ENCODE measurements around the gene SIRPB1.
"Not testable (repeated sequence)": the region's sequence is repeated elsewhere in the genome, so short reads cannot be mapped to it uniquely, and the experiment has no call there.

SIRPB1 gene

DNA sequence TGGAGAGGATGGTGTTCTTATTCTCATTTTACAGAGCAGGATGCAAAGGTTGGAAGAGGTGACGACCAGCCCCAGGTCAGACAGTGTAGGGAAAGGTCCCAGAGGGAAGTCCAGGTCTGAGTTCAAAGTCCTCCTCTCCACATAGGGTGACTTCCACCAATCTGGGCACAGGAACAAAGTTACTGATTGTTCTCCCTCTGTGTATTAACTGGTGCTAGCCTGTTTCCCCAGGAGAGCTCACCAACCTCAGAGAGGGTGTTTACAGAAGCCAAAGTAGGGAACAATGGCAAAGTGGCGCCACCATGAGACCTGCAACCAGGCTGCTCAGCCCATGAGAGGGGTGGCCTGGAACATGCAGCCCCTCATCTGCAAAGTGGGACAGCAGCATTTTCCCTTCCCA, 16.8 kb upstream of the SIRPB1 start:
- DNase-seq = no peak

DNA sequence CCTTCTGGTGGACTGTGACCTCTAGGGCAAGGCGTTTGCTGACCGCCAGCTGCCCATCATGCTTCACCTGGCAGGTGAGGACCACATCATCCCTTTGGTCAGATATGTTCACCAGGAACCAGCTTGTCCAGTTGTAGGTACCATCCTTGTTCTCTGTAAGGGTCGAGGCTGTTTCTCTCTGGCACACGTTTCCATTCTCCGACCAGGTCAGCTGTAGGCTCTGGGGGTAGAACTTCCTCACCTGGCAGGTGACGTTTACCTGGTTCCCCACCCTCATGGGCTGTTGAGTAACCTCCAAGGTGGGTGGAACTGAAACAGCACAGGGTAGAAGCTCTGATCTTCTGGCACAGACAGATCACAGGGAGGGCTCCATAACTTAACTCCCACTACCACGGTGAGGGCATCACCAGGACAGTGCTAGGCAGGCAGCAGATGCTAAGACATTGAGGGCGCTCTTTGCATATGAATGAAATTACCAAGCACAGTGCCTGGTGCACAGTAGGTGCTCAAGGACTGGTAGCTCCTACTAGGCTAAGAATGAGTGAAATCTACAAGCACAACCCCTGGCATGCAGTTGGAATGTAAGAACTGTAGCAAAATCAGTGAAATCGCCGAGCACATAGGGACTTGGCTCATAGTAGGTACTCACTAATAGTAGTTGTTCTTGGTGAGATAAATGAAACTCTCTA, 15.6 kb upstream of the SIRPB1 start:
- no peak for DNase-seq

DNA sequence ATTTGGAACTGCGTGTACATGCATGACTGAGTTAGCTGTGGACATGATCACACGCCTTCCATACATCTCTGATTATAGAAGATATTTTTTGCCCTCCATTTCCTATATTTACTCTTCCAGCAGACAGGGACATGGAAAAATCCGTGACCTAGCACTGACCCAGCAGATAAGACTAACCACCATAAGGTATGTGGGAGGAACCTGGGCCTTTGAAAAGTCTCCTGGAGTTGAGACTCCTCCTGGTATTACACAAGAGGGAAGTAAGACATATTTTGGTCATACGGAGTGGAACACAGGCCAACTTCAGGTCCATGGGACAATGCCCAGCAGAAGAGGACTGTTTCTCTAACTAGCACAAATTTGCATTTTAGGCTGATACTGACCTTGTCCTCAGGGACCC, 13.7 kb upstream of the SIRPB1 start:
- no peak for DNase-seq

DNA sequence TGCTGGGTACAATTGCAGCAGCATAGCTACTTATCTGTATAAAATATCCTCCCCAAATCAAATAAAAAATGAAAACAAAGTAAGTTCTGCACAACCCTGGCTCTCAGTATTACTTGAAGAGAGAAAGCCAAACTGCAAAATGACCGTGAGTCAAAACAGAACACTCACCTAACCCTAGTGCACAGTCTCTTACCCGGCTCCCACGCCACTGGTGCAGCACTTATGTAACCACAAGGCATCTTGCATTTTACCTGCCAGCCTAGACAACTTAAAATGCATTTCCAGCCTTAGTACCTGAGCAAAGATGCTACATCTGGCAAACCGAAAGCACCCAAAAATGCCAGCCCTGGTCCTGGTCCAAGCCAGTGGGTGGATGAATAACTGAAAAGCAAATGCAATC, 12.4 kb upstream of the SIRPB1 start:
- no peak for DNase-seq

DNA sequence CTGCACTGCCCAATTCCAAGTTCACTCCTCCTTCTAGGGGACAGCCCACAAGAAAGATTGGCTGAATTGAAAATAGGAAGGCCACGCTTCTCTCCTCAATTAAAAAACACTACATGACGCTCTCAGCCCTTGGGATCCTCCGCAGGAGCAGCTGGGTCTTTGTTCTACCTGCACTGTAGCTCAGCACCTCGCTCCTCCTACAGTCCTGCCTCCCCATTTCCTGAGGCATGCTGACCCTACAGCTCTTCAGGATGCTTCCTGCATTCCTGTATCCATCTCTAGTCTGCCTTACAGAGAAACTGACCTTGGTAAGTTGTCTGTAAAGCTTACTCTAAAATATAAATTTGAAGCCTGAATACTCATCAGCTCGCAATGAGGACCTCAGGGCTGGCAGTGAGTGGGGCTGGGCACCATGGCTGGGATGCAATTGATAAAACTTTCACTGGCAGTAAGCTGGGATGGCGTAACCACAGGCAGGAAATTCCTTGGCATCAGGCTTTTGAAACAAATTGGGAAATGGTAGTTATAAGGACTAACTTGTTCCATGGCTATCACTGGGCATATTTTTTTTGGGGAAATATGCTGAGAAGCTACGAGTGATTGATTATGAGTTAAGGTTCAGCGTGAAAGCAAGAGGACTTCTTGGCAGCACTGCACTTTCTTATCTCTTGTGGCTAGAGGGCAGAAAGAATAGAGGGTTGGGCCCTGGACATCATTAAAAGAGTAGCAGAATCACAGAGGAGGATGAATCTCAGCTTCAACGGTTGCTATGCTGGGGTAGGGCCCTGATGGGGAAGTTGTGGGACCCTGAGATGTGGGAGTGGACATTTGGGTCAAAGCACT, 11.7 kb upstream of the SIRPB1 start:
- DNase-seq = no peak

DNA sequence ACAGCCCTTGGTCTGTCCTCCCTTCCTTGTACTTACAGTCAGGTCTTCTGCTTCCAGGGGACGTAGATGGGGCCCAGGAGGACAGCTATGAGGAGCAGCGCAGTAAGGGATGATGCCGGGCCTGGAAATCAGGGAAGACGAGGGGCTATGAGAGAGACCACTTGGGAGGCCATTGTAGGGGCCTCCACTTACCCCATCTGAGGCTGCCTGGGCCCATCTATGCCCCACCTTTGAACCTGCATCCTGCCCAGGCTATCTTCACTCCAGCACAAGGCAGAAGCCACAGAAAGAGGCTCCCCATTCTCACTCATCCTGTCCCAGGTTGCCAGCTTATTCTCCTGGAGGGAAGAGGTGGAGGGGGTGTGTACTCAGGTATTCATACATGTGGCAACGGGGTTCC, 10.4 kb upstream of the SIRPB1 start:
- no peak for DNase-seq

DNA sequence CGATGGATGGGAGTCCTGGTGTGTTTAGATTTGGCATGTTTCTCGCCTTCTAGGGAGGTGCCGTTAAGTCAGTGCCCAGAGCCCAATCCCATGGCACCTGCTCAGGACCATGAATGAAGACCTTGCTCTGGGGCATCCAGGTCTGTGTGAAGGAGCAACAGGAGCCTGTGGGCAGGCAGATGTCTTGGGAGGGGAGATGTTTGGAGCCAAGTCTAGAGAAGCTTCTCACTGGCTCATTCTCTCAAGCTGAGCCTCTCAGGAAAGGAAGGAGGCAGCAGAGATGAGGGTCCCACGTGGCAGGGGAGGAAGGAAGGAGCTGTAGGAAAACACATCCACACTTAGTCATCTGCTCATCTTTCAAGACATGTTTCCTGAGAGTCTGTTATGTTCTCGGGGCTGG, 9.5 kb upstream of the SIRPB1 start:
- no peak for DNase-seq

DNA sequence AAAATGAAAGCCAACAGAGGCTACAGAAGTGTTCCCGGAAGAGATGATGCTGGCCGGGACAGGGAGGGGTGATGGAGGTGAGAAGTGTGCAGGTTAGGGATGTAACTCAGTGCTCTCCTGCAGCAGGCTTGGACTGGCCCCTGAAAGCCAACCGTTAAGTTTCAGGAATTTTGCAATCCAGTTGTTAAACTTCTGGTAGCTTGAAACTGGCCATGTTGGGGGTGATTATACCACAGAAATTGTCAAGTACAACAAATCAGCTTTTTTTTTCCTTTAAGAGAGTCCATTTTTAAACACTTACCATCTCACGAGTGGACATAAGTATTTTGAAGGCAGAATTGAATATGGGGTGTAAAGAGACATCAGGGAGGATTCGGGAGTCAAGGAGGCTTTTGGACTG, 8.8 kb upstream of the SIRPB1 start:
- DNase-seq = no peak

DNA sequence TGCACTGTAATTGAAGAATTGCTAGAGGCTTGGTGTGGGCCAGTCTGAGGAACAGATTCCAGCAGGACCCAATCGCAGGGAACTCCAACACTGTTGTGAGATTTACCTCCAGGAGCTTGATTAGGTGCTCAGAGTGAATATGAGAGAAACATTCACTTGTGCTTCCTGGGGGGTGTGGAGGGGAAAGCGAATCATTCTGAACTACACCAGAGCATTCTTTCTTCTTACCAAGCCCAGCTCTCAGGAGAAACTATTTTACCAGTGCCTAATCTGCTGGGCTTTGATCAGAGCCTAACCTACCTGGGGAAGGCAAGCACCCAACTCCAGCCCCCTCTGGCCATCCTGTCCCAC, 7.4 kb upstream of the SIRPB1 start:
- DNase-seq = no peak

DNA sequence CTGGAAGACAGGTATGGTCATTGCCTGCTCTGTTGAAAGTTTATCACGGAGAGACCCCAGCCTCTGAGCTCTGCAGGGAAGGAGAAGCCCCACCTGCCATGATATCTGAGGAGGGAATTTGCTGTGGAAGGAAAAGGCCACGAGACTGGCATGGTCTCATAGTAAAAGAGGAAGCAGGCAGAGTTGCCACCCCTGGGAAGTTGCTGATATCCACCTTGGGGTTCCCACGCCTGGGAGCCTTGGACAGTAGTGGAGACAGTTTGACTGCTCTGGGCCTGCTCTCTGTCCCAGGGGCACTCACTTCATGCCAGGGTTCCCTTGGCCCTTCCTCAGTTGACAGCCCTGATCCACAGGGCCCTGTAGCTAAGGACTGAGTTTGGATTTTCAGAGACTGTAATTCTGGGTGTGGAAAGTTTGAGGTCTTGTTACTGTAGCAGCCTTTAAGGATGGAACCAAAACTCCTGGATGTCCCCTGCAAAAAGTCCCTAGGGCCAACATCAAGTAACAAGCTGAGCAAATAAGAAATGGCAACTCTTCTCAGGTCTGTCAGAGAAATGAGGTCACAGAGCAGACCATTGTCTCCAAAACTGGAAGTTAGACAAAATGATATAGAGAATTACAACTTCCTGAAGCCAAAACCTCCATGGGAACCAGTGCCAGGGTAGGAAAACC, 6.9 kb upstream of the SIRPB1 start:
- no peak for DNase-seq

DNA sequence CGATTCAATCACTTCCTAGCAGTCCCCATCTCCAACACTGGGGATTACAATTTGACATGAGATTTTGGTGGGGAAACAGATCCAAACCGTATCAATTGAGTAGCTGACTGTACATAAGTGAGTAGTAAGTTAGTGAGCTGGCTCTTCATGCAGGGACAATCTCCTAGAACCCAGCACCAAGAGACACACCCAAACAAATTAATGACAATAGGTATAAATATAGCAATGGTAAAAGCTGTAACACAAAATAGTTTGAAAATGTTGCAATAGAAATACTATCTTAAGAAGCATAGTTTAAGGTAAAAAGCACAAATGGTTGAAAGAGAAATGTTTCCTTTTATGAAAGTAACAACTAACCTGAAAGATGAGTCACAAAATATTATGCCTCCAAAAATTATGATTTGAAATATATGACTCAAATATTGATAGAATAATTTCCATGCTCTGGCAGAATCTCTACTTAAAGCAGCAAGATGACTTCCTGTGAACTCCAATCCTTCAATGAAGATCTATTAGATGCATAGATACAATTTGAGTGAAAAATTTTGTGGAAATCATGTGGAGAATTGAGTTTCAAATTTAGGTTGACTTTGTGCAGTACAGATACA, 5.4 kb upstream of the SIRPB1 start:
- no peak for DNase-seq

DNA sequence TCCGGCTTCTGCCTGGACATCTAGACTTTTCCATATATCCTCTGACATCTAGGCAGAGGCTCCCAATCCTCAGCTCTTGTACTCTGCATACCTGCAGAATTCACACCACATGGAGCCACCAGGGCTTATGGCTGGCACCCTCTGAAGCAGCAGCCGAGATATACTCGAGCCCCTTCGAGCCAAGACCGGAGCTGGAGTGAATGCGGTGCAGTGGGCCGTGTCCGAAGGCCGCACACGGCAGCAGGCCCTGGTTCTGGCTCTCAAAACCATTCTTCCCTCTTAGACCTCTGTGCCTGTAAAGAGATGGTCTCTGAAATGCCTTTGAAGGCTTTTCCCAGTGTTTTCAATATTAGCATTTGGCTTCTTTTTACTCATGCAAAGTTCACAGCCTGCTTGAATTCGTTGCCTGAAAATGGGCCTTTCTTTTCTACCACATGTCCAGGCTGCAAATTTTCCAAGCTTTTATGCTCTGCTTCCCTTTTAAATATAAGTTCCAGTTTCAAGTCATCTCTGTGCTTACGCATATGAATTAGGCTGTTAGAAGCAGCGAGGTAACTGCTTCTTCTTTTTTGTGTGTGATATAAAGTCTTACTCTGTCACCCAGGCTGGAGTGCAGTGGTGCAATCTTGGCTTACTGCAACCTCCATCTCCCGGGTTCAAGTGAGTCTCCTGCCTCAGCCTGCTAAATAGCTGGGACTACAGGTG, 3.8 kb upstream of the SIRPB1 start:
- no peak for DNase-seq

DNA sequence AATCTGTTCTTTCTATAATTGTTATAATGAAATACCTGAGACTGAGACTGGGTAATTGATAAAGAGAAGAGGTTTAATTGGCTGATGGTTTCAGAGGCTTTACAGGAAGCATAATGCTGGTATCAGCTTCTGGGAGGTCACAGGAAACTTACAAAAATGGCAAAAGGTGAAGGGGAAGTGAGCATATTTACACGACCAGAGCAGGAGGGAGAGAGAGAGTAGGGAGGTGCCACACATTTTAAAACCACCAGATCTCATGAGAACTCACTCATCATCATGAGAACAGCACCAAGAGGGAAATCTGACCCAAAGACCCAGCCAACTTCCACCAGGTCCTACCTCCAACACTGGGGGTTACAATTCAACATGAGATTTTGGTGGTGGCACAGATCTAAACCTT, 2.6 kb upstream of the SIRPB1 start:
- no peak for DNase-seq

DNA sequence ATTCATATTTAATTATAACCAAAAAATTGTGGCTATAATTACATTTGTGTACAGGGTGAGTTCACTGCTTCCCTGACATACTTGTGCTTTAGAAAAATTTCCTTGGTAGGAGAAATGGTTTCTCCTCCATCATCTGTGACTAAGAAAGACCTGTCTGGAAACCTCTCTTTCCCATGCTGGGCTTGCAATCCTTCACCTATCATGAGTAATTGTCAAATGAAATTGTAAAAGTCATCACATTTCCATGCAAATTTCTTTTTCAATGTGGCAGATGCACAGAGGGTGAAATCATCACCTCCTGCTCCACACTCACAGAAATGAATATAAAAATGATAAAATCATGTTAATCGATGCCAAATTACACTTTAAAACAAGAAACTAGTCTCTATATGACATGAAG, 1.5 kb upstream of the SIRPB1 start:
- DNase-seq = no peak

DNA sequence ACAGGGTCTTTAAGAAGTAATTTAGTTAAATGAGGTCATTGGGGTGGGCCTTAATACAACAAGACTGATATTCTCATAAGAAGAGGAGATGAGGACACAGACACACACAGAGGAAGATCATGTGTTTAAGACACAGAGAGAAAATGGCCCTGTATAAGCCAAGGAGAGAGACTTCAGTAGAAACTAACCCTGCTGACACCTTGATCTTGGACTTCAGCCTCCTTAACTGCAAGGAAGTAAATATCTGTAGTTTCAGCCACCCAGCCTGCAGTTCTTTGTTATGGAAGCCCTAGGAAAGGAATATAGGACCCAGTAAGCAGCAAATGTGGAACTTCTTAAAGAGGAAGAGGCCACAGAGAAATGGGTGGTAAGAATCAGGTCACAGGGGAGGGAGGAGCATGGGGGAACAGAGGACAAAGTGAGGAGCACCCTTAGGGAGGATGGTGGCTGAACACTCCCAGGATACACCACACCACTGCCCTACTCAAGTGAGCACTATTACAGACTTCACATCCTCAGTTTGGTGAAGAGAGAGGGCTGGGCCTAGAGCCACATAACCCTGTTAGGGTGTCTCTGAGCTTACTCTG, 762 bp downstream of the SIRPB1 start:
- DNase-seq = no peak

DNA sequence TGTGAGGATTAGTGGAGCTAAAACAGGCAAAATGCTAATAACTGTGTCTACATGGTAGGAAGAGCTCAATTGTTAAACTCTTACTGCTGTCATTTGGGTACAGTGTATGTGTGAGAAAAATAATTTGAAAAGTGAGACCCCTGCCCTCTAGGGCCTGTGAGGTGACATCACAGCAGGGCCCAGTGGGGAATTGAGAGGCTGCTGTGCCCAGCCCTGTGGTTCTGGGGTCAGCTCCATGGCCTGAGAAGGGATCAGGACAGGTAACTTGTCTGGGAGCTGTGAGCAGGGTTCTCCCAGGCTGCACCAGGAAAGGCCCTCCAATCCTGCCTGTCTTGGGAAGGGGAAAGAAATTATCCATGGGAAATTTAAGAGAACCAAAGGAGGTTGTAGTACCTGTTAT, 1.3 kb downstream of the SIRPB1 start:
- DNase-seq = no peak

DNA sequence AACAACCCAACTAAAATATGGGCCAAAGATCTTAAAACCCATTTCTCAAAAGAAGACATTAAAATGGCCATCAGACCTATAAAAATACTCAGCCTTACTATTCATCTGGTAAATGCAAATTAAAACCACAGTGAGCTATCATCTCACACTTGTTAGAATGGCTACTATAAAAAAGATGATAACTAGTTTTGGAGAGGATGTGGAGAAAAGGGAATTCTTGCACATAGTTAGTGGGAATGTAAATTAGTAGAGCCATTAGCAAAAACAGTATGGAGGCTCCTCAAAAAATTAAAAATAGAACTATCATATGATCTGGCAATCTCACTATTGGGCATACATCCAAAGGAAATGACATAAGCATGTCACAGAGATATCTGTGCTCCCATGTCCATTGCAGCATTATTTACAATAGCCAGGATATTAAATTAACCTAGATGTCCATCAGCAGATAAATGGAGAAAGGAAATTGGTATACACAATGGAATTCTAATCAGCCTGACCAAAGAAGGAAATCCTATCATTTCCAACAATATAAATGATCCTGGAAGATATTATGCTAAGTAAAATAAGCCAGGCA, 2.9 kb downstream of the SIRPB1 start:
- DNase-seq = no peak

DNA sequence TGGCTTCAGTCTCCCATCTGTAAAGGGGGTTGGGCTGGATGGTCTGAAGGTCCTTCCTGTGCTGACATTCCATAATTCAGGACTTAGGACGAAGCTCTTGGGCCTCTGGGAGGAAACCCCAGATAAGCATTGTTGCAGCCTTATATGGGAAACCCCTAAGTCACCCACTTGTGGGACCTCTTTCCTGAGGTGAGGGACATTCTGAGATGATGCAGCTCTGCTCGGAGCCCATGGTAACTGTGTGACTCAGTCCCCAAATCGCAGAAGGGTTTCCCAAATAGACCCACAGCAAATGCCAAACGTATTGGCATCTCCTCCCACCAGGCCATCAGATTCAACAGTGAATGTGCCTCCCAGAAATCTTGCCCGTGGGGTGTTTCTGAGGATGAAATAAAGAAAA, 9.4 kb downstream of the SIRPB1 start:
- not testable (repeated sequence) for DNase-seq

DNA sequence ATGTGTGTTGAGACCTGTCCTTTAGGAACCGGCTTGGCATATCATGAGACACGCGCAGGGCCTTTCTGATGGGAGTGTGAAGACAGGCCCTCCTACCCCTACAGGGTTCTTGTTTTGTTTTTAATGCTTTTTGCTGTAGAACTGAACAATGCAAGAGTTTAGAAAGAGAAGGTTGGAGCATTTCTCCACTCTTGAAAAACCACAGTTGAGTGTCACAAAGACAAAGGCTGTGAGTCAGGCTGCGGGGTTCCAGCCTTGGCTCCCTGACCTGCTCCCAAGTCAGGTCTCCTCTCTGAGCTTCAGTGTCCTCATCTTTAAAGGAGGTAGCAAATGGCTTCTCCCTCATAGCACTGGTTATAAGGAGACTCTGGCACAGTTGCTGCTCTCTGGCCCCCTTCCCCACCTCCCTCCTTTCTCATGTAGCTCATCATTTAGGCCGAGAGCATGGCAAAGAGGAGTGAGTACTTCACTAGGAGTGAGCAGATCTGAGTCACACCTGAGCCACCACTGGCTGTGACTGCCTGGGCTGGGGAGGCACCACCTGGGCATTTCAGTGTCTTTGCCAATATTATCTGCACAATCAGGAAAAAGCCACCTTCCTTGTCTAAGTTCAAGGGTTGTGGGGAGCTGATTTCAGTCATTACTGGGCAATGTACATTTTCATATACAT, 11.0 kb downstream of the SIRPB1 start:
- DNase-seq = not testable (repeated sequence)

DNA sequence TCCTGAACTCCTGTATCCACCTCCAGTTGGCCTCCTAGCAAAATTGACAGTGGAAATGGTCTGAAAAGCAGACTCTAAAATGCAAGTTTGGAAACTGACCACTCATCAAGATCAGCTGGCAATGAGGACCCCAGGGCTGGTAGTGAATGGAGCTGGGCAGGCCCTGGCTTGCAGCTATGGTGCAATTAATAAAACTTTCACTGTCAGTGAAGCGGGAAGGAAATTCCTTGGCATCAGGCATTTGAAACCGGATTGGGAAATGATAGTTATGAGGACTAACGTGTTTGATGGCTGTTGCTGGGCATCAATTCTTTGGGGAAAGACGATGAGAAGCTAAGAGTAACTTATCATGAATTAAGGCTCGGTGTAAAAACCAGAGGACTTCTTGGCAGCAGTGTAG, 19.1 kb downstream of the SIRPB1 start:
- DNase-seq = no peak

DNA sequence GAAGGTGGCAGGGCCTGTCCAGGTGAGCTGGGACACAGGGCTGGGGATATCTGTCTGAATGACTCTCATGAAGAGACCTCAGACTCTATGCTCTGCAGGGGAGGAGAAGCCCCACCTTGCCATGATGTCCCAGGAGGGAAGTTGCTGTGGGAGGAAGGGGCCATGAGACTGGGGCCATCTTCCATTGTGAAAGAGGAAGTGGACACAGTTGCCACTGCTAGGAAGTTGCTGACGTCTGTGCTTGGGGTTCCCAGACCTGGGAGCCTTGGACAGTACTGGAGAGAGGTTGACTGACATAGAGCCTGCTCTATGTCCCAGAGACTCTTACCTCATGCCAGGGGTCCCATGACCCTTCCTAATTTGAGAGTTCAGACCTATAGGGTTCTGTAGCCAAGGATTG, 24.5 kb downstream of the SIRPB1 start:
- DNase-seq = no peak
